Thyroid gland (tissue), 4 donors: ENCODE measurements around the gene HADHB.

Experiments used
- POLR2A ChIP-seq, 2 donors: fragments of 450-650 bp; IDR thresholded peaks; one replicate each; pipeline ENCODE4 v1.6.1; 2017; ENCODE audit warnings: antibody characterized with exemption in 2 of 2, mild to moderate bottlenecking in 2 of 2, moderate library complexity in 1 of 2
- TF ChIP-seq, protein P1 (sequence below), 6 experiments: fragments of 200-600 bp in 3 of 6; fragments of 450-650 bp in 3 of 6; sonication (generic) in 3 of 6; IDR thresholded peaks; one replicate each; pipeline ENCODE4 v1.5.1; 2016 to 2019; ENCODE audit warnings: antibody characterized with exemption in 6 of 6, mild to moderate bottlenecking in 2 of 6, inconsistent platforms in 1 of 6, moderate library complexity in 1 of 6

DNA sequence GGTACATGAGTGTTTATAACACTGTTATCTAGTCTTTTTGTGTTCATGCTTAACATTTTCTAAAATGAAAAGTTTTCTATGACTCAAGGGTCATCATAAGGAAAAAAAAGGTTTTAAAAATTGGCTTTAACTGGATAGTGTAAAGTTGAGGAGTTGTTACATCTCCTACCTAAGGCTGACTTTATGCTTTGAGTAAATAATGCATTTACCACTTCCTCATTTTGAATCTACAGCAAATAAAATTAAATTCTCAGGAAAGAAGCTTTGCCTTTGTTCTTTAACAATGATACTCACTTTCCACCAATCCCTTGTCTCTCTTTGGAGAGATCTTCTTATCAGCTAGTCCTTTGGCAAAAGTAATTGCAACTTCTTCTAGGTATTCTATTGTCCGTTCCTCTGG, 30.0 kb upstream of the HADHB start:
- TF ChIP-seq, protein P1, sequence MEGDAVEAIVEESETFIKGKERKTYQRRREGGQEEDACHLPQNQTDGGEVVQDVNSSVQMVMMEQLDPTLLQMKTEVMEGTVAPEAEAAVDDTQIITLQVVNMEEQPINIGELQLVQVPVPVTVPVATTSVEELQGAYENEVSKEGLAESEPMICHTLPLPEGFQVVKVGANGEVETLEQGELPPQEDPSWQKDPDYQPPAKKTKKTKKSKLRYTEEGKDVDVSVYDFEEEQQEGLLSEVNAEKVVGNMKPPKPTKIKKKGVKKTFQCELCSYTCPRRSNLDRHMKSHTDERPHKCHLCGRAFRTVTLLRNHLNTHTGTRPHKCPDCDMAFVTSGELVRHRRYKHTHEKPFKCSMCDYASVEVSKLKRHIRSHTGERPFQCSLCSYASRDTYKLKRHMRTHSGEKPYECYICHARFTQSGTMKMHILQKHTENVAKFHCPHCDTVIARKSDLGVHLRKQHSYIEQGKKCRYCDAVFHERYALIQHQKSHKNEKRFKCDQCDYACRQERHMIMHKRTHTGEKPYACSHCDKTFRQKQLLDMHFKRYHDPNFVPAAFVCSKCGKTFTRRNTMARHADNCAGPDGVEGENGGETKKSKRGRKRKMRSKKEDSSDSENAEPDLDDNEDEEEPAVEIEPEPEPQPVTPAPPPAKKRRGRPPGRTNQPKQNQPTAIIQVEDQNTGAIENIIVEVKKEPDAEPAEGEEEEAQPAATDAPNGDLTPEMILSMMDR (IDR thresholded peaks at IDR 0.05): no peak
- TF ChIP-seq POLR2A (IDR thresholded peaks at IDR 0.05): no peak
